Endodermal cell (in vitro differentiated cells): Measurements from ENCODE around the gene CTU2. TPM values are rescaled to one million over a fixed set of nuclear protein-coding genes. Genes with fewer than 3 reads are reported as not detected.

Source experiments
- DNase-seq: peaks from one replicate; pipeline ENCODE4 v3.0.0-alpha.2; 2017
- H3K27ac ChIP-seq: 2 replicates; pipeline ENCODE4 v1.5.1; 2013; ENCODE audit warnings: mild to moderate bottlenecking, low read depth, low read length, moderate library complexity
- H3K27me3 ChIP-seq: 2 replicates; pipeline ENCODE4 v1.6.1; 2013; ENCODE audit warnings: mild to moderate bottlenecking, low read length, moderate library complexity; ENCODE audit not compliant: insufficient read depth, control insufficient read depth, poor library complexity, severe bottlenecking
- H3K36me3 ChIP-seq: 2 replicates; pipeline ENCODE4 v1.7.0; 2013; ENCODE audit warnings: mild to moderate bottlenecking, low read length, moderate library complexity; ENCODE audit not compliant: control insufficient read depth, insufficient read depth
- H3K4me1 ChIP-seq: one replicate; pipeline ENCODE4 v1.7.0; 2013; ENCODE audit warnings: low read length; ENCODE audit not compliant: control insufficient read depth, insufficient read depth
- H3K4me3 ChIP-seq: 2 replicates; pipeline ENCODE4 v1.5.1; 2013; ENCODE audit warnings: mild to moderate bottlenecking, low read length, moderate library complexity
- H3K9ac ChIP-seq: 2 replicates; pipeline ENCODE4 v1.6.1; 2013; ENCODE audit warnings: mild to moderate bottlenecking, low read length, moderate library complexity; ENCODE audit not compliant: poor library complexity, severe bottlenecking; ENCODE audit errors: extremely low read depth
- H3K9me3 ChIP-seq: 2 replicates; pipeline ENCODE4 v1.6.1; 2013; ENCODE audit warnings: mild to moderate bottlenecking, low read length, moderate library complexity; ENCODE audit not compliant: control insufficient read depth
- H3K27ac Mint-ChIP-seq: 2 replicates; pipeline ENCODE4 v1.8.0; 2020; ENCODE audit warnings: mixed read lengths
- H3K27me3 Mint-ChIP-seq: 2 replicates; pipeline ENCODE4 v1.8.0; 2021; ENCODE audit warnings: mild to moderate bottlenecking, mixed read lengths; ENCODE audit not compliant: insufficient read depth
- H3K36me3 Mint-ChIP-seq: 2 replicates; pipeline ENCODE4 v1.8.0; 2020; ENCODE audit warnings: low read depth, mixed read lengths
- H3K4me1 Mint-ChIP-seq: 2 replicates; pipeline ENCODE4 v1.8.0; 2020; ENCODE audit warnings: mixed read lengths
- H3K4me3 Mint-ChIP-seq: 2 replicates; pipeline ENCODE4 v1.8.0; 2020; ENCODE audit warnings: mild to moderate bottlenecking, moderate library complexity, mixed read lengths
- H3K9me3 Mint-ChIP-seq: 2 replicates; pipeline ENCODE4 v1.8.0; 2020; ENCODE audit warnings: mild to moderate bottlenecking, mixed read lengths
- WGBS, 2 experiments: methylation state at CpG; one replicate each; pipeline versions ENCODE4 v1.1.5 to v1.1.7; 2013; ENCODE audit warnings: missing lambda C conversion rate in 2 of 2, mixed read lengths in 1 of 2; ENCODE audit not compliant: insufficient coverage in 1 of 2, insufficient read length in 1 of 2; 5-methylcytosine and 5-hydroxymethylcytosine counted together
- total RNA-seq, 2 donors: library from RNA; stranded (reverse); fragmentation: NEBNext Ultra II Directional in 1 of 2; extraction: Animal tissue kit (Norgen Biotek cat#: 25700) in 1 of 2; gene quantifications; 2 replicates in 1 of 2; 3 replicates in 1 of 2; pipeline ENCODE4 v1.2.1, GENCODE V29; 2021
- TF ChIP-seq, protein P1 (sequence below): fragments of 200-600 bp; sonication (generic); conservative IDR thresholded peaks from 2 replicates; pipeline ENCODE4 v1.5.0; 2021; ENCODE audit warnings: antibody characterized with exemption, mild to moderate bottlenecking

CTU2 gene
- total RNA-seq, 2 donors from 2014 or later: 16.7 to 24.3 TPM

- H3K9me3 Mint-ChIP-seq: no peaks in the 10 kb centered on the region
- Histone ChIP-seq H3K9me3 (no peaks in the 10 kb centered on the region), H3K27me3 (no peaks in the 10 kb centered on the region), H3K36me3 (peaks cover 14% of the 10 kb centered on the region), H3K4me1 (no peaks in the 10 kb centered on the region), H3K9ac (no peak overlapping the region), H3K4me3 (no peak overlapping the region), H3K27ac (no peak overlapping the region)
- H3K27me3 Mint-ChIP-seq: no peaks in the 10 kb centered on the region
- H3K4me1 Mint-ChIP-seq: no peaks in the 10 kb centered on the region
- H3K4me3 Mint-ChIP-seq: no peak overlapping the region
- H3K27ac Mint-ChIP-seq: no peak overlapping the region
- TF ChIP-seq, protein P1, sequence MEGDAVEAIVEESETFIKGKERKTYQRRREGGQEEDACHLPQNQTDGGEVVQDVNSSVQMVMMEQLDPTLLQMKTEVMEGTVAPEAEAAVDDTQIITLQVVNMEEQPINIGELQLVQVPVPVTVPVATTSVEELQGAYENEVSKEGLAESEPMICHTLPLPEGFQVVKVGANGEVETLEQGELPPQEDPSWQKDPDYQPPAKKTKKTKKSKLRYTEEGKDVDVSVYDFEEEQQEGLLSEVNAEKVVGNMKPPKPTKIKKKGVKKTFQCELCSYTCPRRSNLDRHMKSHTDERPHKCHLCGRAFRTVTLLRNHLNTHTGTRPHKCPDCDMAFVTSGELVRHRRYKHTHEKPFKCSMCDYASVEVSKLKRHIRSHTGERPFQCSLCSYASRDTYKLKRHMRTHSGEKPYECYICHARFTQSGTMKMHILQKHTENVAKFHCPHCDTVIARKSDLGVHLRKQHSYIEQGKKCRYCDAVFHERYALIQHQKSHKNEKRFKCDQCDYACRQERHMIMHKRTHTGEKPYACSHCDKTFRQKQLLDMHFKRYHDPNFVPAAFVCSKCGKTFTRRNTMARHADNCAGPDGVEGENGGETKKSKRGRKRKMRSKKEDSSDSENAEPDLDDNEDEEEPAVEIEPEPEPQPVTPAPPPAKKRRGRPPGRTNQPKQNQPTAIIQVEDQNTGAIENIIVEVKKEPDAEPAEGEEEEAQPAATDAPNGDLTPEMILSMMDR: no peak
- DNase-seq: no peak
- WGBS, 2 experiments: 92 to 95% methylated on average over 10 to 18 of the region's 21 CpGs
- peaks cover 5% of the 10 kb centered on the region for H3K36me3 Mint-ChIP-seq
Observed at GRCh38 chr16:88736496-88736895, 30.2 kb downstream of the CTU2 start.

GRCh38 chr16:88737298-88738150, 31.2 kb downstream of the CTU2 start:
- H3K27me3 Mint-ChIP-seq: no peaks in the 10 kb centered on the region
- peak; percentile 87 for DNase-seq
- WGBS, 2 experiments: 33 to 47% methylated on average over 30 to 54 of the region's 54 CpGs
- H3K4me3 Mint-ChIP-seq: no peak overlapping the region
- H3K4me1 Mint-ChIP-seq: no peaks in the 10 kb centered on the region
- no peak overlapping the region for H3K4me3 ChIP-seq
- H3K36me3 Mint-ChIP-seq: peaks cover 5% of the 10 kb centered on the region
- H3K27ac Mint-ChIP-seq: no peak overlapping the region
- H3K36me3 ChIP-seq: peaks cover 14% of the 10 kb centered on the region
- TF ChIP-seq, protein P1: peak; percentile 99
- H3K27me3 ChIP-seq: no peaks in the 10 kb centered on the region
- no peak overlapping the region for H3K9ac ChIP-seq
- no peaks in the 10 kb centered on the region for H3K9me3 ChIP-seq
- no peaks in the 10 kb centered on the region for H3K4me1 ChIP-seq
- H3K27ac ChIP-seq: no peak overlapping the region
- no peaks in the 10 kb centered on the region for H3K9me3 Mint-ChIP-seq

- Histone ChIP-seq H3K9ac (no peak overlapping the region), H3K4me3 (no peak overlapping the region), H3K4me1 (no peaks in the 10 kb centered on the region), H3K27ac (no peak overlapping the region), H3K36me3 (peaks cover 14% of the 10 kb centered on the region), H3K27me3 (no peaks in the 10 kb centered on the region), H3K9me3 (no peaks in the 10 kb centered on the region)
- no peak overlapping the region for H3K4me3 Mint-ChIP-seq
- DNase-seq: no peak
- no peaks in the 10 kb centered on the region for H3K27me3 Mint-ChIP-seq
- 94 to 96% methylated on average over 21 to 41 of the region's 41 CpGs for WGBS, 2 experiments
- H3K4me1 Mint-ChIP-seq: no peaks in the 10 kb centered on the region
- peaks cover 5% of the 10 kb centered on the region for H3K36me3 Mint-ChIP-seq
- no peak overlapping the region for H3K27ac Mint-ChIP-seq
- TF ChIP-seq, protein P1: no peak
- no peaks in the 10 kb centered on the region for H3K9me3 Mint-ChIP-seq
Observed at GRCh38 chr16:88738151-88739084, 32.1 kb downstream of the CTU2 start.
